GM19397 (cell line): ENCODE data around the gene CXXC1.
"Not testable (repeated sequence)": the region's sequence is repeated elsewhere in the genome, so short reads cannot be mapped to it uniquely, and the experiment has no call there.

Experiments used
- ATAC-seq: cut with Tn5 transposase; IDR thresholded peaks from one replicate; pipeline ENCODE4 v1.9.1; 2021; ENCODE audit warnings: mild to moderate bottlenecking, moderate library complexity; ENCODE audit not compliant: unreplicated experiment

CXXC1 gene

DNA sequence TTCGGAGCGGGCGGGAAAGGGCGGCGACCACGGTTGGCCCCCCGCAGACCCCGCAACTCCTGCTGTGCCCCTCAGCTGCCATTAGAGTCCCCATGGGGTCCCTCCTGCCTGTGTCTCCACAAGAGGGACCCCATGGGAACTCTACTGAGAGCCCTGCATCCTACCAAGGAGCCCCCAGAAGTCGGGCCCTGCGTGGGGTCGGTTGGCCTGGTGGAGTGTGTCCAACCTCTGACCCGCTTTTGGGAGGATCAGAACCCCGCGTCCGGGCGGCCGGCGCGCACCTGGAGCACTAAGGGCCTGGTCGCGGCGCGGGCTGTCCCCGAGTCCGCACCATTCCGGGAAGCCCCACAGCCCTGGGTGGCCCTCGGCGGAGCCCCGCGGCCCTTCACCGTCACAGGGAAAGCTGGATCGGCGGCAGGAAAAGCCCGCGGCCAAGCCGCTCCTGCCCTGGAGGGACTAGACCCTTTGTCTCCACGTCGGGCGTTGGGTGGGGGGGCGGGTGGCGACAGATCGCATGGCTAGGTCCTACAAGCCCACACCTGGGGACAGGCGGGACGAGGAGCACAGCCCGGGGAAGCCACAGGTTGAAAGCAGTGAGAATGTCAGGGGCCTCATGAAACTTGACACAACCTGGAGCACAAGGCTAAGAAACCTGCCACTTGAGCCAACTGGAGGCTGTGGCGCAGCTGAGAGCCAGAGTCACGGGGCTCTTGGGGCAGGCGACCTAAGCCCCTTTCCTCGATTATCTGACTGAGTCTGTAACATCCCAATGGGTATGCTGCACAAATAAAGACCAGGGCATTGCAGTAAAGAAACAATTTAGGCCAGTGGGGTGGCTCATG, 11.2 kb upstream of the CXXC1 start:
- ATAC-seq: no peak

DNA sequence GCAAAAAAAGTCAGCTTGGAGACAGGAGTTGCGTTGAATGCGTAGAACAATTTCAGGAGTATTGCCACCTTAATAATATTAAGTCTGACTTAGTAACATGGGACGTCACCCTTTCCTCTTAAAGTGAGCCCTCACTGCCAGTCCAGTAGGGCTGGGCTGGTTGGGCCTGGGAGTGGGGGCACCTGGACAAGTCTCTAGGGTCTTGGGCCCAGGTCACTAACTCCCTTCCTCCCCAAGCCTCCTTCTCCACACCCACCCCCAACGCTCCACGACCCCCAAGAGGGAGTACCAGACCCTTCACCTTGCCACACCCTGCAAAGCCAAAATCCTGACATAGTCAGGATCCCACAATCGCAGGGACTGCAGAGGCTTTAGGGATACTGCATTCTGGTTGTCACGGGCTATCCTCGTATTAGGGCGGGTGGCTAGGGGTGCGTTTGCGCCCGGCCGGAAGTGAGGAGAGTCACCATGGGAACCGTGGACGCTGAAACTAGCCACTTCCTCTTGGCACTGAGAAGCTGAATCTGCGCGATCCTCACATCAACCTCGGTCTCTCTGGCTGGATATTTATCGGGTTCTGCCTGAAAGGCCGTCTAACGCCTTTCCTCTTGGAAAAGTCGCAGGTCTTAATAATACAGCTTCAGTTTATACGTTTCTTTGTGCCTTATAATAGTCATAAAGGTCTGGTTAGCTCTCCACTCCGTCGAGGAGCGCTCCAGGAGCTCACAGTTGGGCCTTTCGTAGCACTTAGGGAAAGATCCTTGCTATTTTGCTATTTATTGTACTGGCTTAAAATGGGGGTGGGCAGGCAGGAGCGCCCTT, 10.3 kb upstream of the CXXC1 start:
- peak; percentile 99 for ATAC-seq

DNA sequence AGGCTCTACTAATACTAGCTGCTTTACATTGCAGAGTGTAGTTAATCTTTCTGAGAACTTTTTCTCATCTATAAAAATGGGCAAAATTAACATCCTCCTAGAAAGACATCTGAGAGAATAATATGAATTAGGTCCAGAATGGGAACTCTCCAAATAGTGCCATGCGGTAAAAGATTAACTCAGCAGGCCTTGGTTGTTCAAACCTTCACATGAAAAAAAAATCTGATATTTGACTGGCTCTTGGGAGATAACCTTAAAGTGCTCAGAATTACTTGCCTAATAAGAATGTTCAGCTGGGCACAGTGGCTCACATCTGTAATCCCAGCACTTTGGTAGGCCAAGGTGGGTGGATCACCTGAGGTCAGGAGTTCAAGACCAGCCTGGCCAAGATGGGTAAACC, 5.5 kb upstream of the CXXC1 start:
- ATAC-seq: no peak

DNA sequence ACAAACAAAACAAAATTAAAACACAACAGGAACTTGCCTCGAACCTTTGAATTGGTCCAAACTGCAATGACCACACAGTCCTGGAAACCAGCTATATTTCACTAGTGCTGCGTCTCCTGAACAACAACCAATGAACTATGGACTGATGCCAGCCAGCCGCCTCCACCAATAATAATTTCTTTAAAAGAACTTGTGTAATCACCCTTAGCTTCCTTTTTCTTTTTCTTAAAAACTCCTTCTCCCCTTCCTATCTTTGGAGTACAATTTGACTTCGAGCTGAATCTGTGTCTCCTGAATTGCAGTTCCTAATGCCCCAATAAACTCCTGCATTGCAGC, 1.6 kb upstream of the CXXC1 start:
- ATAC-seq: no peak

DNA sequence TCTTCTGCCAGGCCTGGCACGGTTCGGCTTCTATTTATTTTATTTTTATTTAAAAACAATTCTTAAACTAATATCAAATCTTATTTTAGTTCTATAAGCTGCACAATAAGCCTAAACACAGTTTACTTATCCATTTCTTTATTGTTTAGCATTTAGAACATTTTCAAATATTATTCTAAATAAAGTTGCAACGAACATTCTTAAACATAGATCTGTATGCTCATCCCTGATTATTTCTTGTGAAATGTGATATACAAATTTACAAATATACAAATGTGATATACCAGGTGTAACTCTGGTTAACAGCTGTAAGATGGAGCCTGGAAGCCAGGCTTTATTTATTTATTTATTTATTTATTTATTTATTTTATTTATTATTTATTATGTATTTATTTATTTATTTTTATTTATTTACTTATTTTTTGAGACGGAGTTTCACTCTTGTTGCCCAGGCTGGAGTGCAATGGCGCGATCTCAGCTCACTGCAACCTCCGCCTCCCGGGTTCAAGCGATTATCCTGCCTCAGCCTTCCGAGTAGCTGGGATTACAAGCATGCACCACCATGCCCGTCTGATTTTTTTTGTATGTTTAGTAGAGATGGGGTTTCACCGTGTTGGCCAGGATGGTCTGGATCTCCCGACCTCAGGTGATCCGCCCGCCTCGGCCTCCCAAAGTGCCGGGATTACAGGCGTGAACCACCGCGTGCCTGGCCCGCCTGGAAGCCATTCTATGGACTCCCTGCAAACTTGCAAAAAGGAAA, 1.0 kb upstream of the CXXC1 start:
- ATAC-seq: not testable (repeated sequence)

DNA sequence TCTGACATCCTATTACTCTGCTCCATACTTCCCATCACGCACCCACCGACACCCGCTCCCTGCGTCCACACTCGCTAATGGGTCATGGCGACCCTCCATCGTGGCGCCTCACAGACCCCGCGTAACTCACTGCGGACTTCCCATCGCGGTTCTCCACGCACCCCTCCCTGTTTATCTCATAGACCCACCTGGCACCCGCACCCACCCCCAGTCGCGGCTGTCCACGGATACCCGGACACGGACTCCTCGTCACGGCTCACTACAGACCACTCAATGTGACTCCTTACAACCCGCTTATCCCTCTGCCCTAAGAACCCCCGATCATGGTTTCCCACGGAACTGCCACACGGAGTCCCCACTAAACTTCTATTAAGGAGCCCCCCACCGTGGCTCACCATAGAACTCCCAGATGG, 458 bp downstream of the CXXC1 start:
- ATAC-seq: no peak

DNA sequence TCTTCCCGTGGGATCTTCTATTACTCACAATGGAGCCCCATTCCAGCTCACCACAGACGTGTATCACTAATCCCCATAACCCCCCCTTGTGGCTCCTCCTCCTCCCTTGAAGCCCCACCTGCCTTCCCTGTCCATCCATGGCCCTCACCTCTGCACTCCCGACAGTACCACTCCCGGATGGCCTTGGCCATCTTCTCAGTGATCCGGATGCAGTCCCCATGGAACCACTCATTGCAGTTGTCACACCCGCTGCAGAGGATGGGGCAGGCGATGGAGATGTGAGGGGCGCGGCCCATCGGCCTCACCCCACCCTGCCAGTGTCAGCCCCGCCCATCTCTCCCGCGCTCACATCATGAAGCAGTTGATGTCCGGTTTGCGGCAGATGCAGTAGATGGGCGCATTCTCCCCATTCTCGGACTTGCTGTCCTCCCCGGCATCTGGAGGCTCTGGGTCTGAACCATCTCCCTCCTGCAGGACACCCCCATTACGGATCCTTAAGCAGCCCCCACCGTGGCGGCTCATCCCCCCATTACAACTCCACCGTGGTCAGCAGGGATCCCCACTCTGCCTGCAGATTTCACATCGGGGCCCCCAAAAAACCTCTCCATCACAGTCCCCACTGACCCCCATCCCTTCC, 983 bp downstream of the CXXC1 start:
- no peak for ATAC-seq

DNA sequence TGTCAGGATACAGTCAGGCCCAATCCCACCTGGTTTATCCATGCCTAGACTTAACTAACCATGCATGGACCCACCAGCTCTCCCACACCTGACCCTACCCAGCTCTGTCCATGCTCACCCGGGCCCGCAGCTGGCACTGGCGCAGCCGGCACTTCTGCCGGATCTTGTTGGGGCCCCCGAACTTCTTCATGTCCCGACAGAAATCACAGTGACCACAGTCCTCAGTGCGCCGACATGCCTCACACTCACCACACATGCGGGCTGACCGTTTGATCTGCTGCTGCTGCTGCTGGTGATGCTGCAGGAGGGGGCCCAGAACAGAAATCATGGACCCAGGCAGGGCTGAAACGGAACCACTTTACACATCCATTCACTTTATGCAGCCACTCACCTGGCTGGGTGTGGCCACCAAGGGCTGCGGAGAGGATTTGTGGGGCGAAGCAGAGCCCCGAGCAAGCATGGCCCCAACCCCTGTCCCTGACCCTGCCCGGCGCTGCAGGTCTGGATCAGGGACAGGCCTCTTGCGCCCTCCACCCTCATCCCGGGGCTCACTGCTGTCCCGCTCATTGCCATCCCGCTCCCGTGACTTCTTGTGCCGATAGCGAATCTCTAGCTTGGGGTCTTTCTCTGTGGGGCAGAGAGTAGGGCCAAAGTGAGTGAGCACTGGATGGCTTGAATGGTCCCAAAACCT, 1.7 kb downstream of the CXXC1 start:
- ATAC-seq: no peak

DNA sequence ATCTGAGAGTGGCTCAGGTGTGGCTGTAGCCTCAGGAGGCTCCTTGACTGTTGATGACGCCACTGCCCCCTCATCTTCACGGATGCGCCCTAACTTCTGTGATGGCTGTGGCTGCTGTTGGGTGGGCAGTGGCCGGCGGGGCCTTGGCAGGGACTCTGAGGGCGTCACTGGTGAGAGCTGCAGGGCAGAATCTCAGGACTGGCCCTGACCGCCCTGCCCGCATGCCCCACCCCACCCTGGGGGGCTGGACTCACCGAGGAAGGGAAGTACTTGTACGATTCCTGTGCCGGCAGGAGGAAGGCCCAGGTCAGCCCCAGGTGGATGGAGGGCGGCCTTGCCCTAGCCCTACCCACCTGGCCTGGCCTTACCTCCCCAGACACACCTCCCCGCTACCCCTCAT, 2.4 kb downstream of the CXXC1 start:
- ATAC-seq: no peak

DNA sequence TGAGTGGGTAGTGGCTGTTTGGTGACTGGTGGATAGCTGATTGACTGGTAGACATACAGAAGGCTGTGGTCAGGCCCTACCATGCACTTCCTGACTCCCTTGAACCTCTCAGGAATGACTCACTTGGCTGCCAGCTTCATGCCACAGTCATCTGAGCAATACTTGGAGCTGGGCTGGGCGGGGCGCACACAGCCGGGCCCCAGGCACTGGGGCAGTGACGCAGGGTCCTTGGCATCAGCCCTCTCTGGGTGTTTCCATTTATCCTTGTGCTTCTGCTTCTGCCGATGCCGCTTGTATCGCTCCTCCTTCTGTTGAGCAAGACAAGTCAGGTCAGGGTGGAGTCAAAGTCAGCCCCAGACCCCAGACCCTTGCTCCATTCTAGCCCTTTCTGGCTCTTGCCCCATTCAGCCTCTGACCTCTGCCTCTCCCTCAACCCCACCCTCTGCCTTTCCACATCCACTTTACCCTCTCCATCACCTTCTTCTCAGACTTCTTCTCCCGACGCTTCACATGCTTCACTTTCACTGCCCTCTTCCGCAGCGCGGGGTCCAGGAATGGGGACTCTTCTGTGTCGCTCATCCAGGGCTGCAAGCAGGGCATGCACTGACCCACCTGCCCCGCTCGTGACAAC, 3.1 kb downstream of the CXXC1 start:
- no peak for ATAC-seq

DNA sequence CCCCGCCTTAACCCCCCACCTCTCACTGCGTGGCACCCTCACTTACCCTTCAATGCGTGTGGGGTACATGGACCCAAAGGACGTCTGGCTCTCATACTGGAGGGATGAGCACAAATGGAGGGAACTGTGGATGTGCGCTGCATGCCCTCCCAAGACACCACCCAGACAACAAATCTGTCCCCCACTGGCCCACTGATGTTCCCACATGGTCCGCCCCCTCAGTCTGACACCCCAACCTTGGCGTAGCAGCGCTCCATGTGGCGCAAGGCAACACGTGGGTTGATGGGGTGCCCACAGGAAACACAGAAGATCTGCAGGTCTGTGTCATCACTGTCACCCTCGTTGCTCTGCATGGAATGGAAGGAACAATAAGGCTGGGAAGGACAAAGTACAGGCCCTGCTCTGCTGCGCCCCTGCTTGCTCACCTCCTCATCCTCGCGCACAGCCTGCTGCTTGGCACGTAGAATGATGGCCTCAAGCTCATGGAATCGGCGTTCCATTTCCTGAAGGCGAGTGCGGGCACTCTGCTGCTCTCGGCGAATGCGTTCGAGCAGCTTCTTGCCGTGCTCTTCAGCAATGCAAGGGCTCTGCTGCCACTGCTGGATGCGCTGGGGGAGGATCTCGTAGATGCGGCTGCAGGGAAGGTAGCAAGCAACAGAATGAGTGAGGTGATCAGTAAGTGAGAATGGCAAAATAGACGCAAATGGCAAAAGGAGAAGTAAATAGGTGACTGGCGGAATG, 3.9 kb downstream of the CXXC1 start:
- ATAC-seq: no peak

DNA sequence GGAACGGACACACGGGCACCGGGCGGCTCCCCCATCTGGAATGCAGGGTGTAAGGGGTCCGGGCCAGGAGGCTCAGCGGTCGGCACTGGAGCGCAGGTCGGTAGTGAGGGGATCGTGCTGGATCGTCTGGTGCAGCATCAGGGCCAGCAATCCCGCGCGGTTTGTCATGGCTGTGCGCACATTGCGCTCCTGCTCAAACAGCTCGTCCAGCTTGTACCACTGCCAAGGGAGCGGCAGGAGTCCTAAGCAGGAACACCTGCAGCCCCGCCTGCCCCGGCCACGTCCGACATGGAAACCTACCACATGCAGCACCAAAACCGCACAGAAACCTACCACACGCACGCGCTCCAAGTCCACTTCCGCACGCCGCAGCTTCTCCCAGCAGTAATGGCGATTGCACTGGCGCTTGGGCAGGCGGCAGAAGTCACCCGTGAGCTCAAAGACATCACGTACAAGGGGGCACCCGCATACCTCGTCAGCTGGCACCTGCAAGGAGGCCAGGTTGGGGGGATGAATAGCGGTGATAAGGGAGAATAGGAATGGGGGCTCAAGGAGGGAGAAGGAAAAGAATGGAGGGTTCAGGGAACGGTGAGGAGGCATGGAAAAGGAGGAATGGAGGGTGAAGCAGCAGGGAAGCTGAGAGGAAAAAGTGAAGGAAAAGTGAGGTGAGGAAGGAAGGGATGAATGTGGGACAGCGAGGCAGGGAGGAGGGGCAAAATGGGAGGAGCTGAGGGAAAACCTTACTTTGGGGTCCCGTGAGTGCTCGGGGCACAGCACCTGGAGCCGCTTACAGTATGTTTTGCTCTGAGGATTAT, 4.8 kb downstream of the CXXC1 start:
- no peak for ATAC-seq

DNA sequence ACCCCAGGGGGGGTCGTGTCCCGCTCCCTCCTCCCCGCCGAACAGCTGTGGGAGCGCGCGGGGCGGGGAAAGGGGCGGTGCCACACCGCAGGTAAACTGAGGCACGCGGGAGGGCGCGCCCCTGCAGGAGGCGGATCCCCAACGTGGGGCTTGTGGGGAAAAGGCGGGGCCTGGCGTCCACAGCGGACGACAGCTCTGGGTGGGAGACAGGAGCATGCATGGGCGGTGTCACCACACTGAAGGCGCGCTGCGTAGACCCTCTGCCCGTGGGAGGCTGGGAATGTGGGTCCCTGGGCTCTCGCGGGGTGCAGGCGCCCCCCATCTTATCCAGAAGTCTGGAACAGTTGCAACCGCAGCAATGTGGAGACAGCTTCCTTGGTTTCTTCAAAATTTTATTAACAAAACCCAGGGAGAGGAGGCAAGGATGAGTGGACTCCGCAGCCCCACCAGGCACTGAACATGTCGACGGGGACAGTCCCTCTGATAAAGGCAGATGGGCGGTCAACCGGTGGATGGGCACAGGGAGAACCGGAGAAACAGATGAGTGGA, 5.4 kb downstream of the CXXC1 start:
- no peak for ATAC-seq

DNA sequence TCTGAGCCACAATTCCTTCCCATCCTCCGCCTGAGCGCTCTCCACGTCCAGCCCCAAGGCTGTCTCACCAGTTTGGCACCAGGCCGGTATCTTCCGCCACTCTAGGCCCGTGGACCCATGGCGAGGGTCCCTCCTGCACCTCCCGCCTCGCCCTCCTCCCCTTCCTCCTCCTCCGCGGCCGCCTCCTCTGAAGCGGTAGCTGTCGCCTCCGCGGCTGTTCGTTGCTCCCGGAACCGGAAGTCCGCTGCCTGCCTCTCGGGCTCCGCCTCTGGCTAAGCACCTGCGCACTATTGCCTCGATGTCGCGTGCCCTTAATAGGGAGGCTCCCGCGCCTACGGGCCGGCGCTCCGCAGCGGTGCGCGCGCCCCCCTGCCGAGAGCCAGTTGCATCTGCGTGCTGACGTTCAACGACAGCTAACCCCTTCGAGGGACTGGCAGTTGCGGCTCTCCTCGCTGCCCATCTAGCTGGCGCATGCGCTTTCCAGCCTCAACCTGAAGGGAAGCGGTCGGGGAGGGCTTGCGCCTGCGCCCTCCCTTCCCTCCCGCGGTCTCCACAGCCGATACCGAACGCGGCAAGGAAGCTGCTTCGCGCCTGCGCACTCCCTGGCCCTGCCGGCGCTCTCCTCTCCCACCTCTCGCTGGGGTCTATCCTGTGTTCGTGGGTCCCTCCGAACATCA, 6.1 kb downstream of the CXXC1 start, which contains the start of gene MBD1:
MBD1 (minus strand) TSS at position 229 of the 677 bp plus-strand sequence. CDS start 1,531 bp downstream, outside the sequence.
- peak; percentile 88 for ATAC-seq

DNA sequence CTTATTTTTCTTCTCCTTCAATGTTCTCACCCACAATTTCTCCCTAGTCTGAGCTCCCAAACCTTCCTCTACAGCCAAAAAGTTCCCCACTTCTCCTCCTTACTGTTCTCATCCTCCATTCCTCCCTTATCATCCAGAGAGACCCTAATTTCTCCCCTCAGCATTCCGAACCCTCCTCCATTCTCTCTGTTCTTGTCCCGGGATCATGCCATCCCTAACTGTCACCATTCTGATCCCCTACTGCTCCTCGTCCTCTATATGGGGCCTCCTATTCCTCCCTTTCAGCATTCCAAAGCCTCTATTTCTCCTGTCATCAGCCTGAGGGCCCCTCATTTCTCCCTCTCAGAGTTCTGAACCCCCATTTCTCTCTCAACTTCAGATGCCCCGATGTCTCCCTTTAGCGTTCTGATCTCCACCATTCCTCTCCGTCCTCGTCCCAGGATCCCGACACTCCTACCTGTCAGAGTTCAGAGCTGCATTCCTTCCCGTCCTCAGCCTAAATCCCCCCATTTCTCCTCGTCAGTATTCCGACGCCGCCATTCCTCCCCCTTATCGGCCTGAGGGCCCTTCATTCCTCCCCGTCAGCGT, 6.7 kb downstream of the CXXC1 start:
- no peak for ATAC-seq

DNA sequence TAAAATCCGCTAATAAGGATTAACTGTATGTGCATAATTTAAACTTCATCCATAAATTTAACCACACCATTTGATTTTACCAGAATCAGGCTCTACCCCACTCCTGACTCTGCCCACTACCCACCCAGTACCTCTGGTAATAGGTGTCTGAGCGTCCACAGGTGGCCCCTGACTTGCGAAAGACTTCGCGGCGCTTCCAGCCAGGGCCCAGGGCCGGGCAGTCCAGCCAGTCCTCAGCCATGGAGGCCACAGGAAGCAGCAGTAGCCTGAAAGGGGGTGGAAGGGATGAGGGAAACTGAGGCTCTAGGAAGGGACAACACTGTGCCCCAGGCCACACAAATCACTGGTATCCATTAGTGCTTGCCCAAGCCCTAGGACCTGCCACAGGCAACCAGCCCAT, 7.7 kb downstream of the CXXC1 start:
- no peak for ATAC-seq

DNA sequence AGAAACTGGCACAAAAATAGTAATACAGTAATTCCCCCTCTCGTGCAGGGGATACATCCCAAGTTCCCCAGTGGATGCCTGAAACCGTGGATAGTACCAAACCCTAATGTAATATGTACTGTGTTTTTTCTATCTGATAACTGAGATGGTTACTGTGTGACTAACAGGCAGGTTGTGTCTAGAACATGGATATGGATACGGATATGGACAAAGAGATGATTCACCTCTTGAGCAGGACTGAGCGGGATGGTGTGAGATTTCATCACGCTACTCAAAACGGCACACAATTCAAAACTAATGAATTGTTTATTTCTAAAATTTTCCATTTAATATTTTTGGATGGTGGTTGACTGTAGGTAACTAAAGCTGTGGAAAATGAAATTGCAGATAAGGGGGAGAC, 9.6 kb downstream of the CXXC1 start:
- ATAC-seq: no peak
